Fibroblast of lung (primary cell): Measurements from ENCODE around the gene DNAH14. TPM values are rescaled to one million over a fixed set of nuclear protein-coding genes. Genes with fewer than 3 reads are reported as not detected.

ENCODE experiments used
- DNase-seq, 2 donors: peaks; one replicate each; pipeline versions ENCODE4 v3.0.0 to v3.0.0-alpha.2; 2010; ENCODE audit warnings: low read depth in 2 of 2
- H2AFZ ChIP-seq: 2 replicates; pipeline ENCODE4 v1.5.1; 2012; ENCODE audit warnings: low read length, control low read depth, inconsistent platforms
- H3K27ac ChIP-seq: 2 replicates; pipeline ENCODE4 v1.5.1; 2011; ENCODE audit warnings: low read length, control low read depth; ENCODE audit not compliant: insufficient read depth
- H3K27me3 ChIP-seq: 2 replicates; pipeline ENCODE4 v1.5.1; 2011; ENCODE audit warnings: mild to moderate bottlenecking, low read length; ENCODE audit not compliant: control insufficient read depth, insufficient read depth
- H3K36me3 ChIP-seq: 2 replicates; pipeline ENCODE4 v1.5.1; 2011; ENCODE audit warnings: low read length; ENCODE audit not compliant: control insufficient read depth, insufficient read depth
- H3K4me1 ChIP-seq: 2 replicates; pipeline ENCODE4 v1.5.1; 2011; ENCODE audit warnings: low read length; ENCODE audit not compliant: control insufficient read depth, insufficient read depth; ENCODE audit errors: extremely low read depth
- H3K4me2 ChIP-seq: 2 replicates; pipeline ENCODE4 v1.5.1; 2011; ENCODE audit warnings: low read length, control low read depth; ENCODE audit not compliant: insufficient read depth; ENCODE audit errors: extremely low read depth
- H3K4me3 ChIP-seq, 4 experiments: fragments of 200-600 bp in 1 of 4; sonication (generic) in 1 of 4; replicated peaks in 1 of 4; 2 replicates each; pipeline ENCODE4 v1.5.1; 2011 to 2016; ENCODE audit warnings: low read length in 4 of 4, low read depth in 3 of 4, mild to moderate bottlenecking in 3 of 4, control low read depth in 2 of 4, inconsistent platforms in 1 of 4, mixed read lengths in 1 of 4; ENCODE audit not compliant: insufficient read depth in 1 of 4; ENCODE audit errors: control extremely low read depth in 1 of 4
- H3K79me2 ChIP-seq: 2 replicates; pipeline ENCODE4 v1.5.1; 2012; ENCODE audit warnings: mild to moderate bottlenecking, low read length, inconsistent platforms; ENCODE audit not compliant: control insufficient read depth, insufficient read depth
- H3K9ac ChIP-seq: 2 replicates; pipeline ENCODE4 v1.5.1; 2011; ENCODE audit warnings: mild to moderate bottlenecking, low read length, control low read depth; ENCODE audit not compliant: insufficient read depth
- H3K9me3 ChIP-seq: 2 replicates; pipeline ENCODE4 v1.5.1; 2012; ENCODE audit warnings: low read depth, low read length; ENCODE audit not compliant: control insufficient read depth, insufficient read depth
- H4K20me1 ChIP-seq: 2 replicates; pipeline ENCODE4 v1.5.1; 2011; ENCODE audit warnings: low read length; ENCODE audit not compliant: control insufficient read depth, insufficient read depth; ENCODE audit errors: extremely low read depth
- EZH2 ChIP-seq: IDR thresholded peaks from 2 replicates; pipeline ENCODE4 v1.5.1; 2012; ENCODE audit warnings: low read length, control low read depth, mild to moderate bottlenecking; ENCODE audit errors: missing control alignments
- polyA plus RNA-seq, 2 donors: library from polyadenylated mRNA; depleted of rRNA in 1 of 2; stranded (reverse) in 1 of 2; unstranded in 1 of 2; fragments of >200 nt; gene quantifications; 2 replicates each; pipeline ENCODE4 v1.2.1, GENCODE V29; 2011 to 2012; ENCODE audit warnings: missing spikeins in 1 of 2
- total RNA-seq: library from RNA; depleted of rRNA; stranded (reverse); fragments of >200 nt; gene quantifications from 2 replicates; pipeline ENCODE4 v1.2.1, GENCODE V29; 2014
- TF ChIP-seq, protein P1 (sequence below), 2 donors: IDR thresholded peaks in 1 of 2; conservative IDR thresholded peaks in 1 of 2; 1 replicate in 1 of 2; 2 replicates in 1 of 2; pipeline ENCODE4 v1.5.1; 2011 to 2012; ENCODE audit warnings: low read length in 2 of 2, control low read depth in 1 of 2, inconsistent platforms in 1 of 2, low read depth in 1 of 2, mild to moderate bottlenecking in 1 of 2

DNAH14 gene
- total and polyA plus RNA-seq, 2 donors (not counting 1 experiment from before 2014, with no cell fraction given): 5.4 to 19.7 TPM

DNA sequence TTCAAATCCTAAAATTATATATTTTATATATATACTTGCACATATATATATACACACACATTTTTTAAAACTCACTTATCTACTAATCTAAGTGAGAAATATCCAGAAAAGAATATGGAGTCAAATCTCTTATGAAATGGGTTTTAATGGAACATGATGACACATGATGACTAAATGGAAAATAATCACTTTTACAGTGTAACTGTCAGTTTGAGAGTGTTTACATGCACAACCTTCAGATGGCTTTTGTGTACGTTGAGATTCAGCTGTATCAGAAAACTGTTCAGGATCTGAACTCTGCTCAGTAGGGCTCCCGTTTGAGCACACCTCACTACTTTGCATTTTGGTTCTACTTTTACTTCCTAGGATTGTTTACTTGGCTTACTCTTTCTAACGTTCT is 189.8 kb downstream of the DNAH14 start:
- no peaks in the 10 kb centered on the region for H3K36me3 ChIP-seq
- no peak overlapping the region for H3K4me3 ChIP-seq
- no peak overlapping the region for H3K27ac ChIP-seq
- TF ChIP-seq, protein P1, sequence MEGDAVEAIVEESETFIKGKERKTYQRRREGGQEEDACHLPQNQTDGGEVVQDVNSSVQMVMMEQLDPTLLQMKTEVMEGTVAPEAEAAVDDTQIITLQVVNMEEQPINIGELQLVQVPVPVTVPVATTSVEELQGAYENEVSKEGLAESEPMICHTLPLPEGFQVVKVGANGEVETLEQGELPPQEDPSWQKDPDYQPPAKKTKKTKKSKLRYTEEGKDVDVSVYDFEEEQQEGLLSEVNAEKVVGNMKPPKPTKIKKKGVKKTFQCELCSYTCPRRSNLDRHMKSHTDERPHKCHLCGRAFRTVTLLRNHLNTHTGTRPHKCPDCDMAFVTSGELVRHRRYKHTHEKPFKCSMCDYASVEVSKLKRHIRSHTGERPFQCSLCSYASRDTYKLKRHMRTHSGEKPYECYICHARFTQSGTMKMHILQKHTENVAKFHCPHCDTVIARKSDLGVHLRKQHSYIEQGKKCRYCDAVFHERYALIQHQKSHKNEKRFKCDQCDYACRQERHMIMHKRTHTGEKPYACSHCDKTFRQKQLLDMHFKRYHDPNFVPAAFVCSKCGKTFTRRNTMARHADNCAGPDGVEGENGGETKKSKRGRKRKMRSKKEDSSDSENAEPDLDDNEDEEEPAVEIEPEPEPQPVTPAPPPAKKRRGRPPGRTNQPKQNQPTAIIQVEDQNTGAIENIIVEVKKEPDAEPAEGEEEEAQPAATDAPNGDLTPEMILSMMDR (conservative IDR thresholded peaks at IDR 0.05 in 1 of 2, IDR thresholded peaks at IDR 0.05 in 1 of 2; ENCODE audit: low read depth in 1 of 2, low read length in 2 of 2): no peak
- no peak for TF ChIP-seq EZH2
- H3K9me3 ChIP-seq: no peaks in the 10 kb centered on the region
- H3K79me2 ChIP-seq: no peaks in the 10 kb centered on the region
- H3K4me1 ChIP-seq: no peaks in the 10 kb centered on the region
- H3K27me3 ChIP-seq: no peaks in the 10 kb centered on the region
- H3K4me2 ChIP-seq: no peak overlapping the region
- no peaks in the 10 kb centered on the region for H4K20me1 ChIP-seq
- no peak for DNase-seq
- no peak overlapping the region for H2AFZ ChIP-seq
- H3K9ac ChIP-seq: no peak overlapping the region

DNA sequence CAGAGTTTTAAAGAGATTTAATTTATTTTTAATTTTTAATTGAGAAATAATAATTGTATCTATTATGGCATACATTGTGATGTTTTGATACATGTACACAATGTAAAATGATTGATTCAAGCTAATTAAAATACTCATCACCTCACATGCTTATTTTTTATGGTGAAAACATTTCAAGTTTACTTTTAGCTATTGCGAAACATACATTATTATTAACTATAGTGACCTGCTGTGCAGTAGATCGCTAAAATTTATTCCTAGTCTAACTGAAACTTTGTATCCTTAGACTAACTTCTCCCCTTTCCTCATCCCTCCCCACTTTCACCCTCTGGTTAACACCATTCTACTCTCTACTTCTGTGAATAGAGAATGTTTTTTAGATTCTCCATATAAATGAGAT is 191.6 kb downstream of the DNAH14 start:
- no peaks in the 10 kb centered on the region for H3K9me3 ChIP-seq
- DNase-seq: no peak
- no peak overlapping the region for H3K9ac ChIP-seq
- no peaks in the 10 kb centered on the region for H4K20me1 ChIP-seq
- H3K4me1 ChIP-seq: no peaks in the 10 kb centered on the region
- no peak overlapping the region for H3K4me3 ChIP-seq
- no peak overlapping the region for H3K27ac ChIP-seq
- no peaks in the 10 kb centered on the region for H3K79me2 ChIP-seq
- no peak for TF ChIP-seq EZH2
- TF ChIP-seq, protein P1 (conservative IDR thresholded peaks at IDR 0.05 in 1 of 2, IDR thresholded peaks at IDR 0.05 in 1 of 2; ENCODE audit: low read depth in 1 of 2, low read length in 2 of 2): no peak
- H3K27me3 ChIP-seq: no peaks in the 10 kb centered on the region
- H2AFZ ChIP-seq: no peak overlapping the region
- no peak overlapping the region for H3K4me2 ChIP-seq
- no peaks in the 10 kb centered on the region for H3K36me3 ChIP-seq

DNA sequence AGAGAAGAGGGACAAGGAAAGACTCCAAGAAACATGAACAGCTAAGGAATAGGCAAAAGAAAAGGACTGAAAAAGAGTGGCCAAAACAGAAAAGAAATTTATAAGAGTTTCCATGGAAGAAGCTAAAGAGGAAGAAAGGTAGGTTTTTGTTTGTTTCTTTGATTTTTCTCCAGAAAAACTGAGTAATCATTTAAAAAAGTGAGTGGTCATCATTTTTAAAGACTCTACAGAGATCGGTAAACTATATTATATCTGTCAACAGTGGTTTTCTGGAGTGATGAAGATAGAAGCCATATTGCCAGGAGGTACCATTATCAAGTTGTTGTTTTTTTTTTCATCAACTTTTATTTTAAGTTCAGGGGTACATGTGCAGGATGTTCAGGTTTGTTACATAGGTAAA is 202.4 kb downstream of the DNAH14 start:
- H2AFZ ChIP-seq: no peak overlapping the region
- TF ChIP-seq EZH2: no peak
- TF ChIP-seq, protein P1 (conservative IDR thresholded peaks at IDR 0.05 in 1 of 2, IDR thresholded peaks at IDR 0.05 in 1 of 2; ENCODE audit: low read depth in 1 of 2, low read length in 2 of 2): no peak
- H3K4me3 ChIP-seq: no peak overlapping the region
- H3K4me1 ChIP-seq: no peaks in the 10 kb centered on the region
- no peaks in the 10 kb centered on the region for H3K9me3 ChIP-seq
- no peak overlapping the region for H3K27ac ChIP-seq
- no peaks in the 10 kb centered on the region for H3K79me2 ChIP-seq
- no peaks in the 10 kb centered on the region for H3K36me3 ChIP-seq
- H3K9ac ChIP-seq: no peak overlapping the region
- H3K4me2 ChIP-seq: no peak overlapping the region
- no peak for DNase-seq
- H3K27me3 ChIP-seq: no peaks in the 10 kb centered on the region
- no peaks in the 10 kb centered on the region for H4K20me1 ChIP-seq
